ENCODE results near the gene MCCC1. TPM values are rescaled to one million over a fixed set of nuclear protein-coding genes. Genes with fewer than 3 reads are reported as not detected.
A peak's percentile ranks its signal among the peaks of the same experiment; 100 is the strongest.

The MCCC1 gene
- 19.8 and 37.4 TPM in 2 replicates for total RNA-seq (2014; rRNA removed; shearing (Covaris generic); ENCODE audit: low replicate concordance)

DNA sequence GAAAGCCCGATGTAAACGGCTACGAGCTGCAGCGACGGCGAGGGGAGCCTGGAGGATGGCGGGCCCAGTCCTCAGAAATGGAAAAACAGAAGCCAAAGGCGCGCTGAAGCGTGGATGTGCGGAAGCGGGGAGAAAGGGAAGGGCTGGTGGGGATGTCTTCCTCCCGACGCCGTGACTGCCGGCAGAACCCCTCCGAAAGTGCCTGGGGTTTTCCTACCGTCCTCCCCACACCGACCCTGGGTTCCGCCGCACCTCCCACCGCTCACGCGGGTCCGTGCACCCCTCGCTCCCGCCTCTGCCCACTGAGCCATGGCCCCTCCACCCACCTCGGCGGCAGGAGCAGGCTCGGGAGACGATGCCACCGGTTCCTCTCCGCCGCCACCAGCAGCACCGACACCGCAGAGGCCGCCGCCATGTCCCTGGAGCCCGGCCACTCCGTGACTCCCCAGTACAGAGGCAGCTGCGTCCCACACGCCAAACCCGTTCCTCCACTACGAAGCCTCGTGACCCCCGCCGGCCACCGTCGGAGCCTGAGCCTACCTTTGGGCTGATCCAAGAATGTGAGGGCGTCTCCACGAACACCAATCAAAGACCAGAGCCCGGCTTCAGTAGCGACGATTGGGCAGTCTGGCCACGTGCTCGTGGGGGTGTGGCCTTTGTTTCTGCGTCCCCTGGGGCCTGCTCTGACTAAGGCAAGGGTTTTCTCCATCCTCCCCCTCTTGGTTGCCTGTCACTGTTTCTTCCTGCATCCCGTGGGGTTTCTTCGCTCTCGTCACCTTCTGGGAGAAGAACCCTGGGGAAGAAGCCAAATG lies at the start of gene MCCC1:
TSS of gene MCCC1 (minus strand) at position 471 of the 812 bp plus-strand sequence. CDS start at position 415, 56 bp downstream.
- H3K9me3 ChIP-seq = no peaks in the 10 kb centered on the region
- H3K27me3 ChIP-seq = no peaks in the 10 kb centered on the region
- peak; percentile 99 for DNase-seq

DNA sequence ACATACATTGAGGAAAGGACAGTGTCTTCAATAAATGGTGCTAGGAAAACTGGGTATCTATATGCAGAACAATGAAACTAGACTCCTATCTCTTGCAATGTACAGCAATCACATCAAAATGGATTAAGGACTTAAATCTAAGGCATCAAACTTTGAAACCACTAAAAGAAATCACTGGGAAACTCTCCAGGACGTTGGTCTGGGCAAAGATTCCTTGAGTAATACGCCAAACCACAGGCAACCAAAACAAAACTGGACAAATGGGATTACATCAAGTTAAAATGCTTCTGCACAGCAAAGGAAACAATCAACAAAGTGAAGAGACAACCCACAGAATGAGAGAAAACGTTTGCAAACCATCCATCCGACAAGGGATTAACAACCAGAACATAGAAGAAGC lies 48.8 kb upstream of the MCCC1 start:
- no peaks in the 10 kb centered on the region for H3K36me3 ChIP-seq
- H3K27me3 ChIP-seq = peaks cover 31% of the 10 kb centered on the region
- H3K4me3 ChIP-seq = no peak overlapping the region
- no peaks in the 10 kb centered on the region for H3K9me3 ChIP-seq
- DNase-seq = peak; percentile 59

More for the DNA sequence above, at the start of gene MCCC1:
- Histone ChIP-seq H3K4me3 (peak within 1 kb of the TSS; percentile 93), H3K36me3 (peaks cover 3% of the 10 kb centered on the region; the same call in 1 of the 2 replicates)

GRCh38 chr3:183144363-183144762 lies 45.1 kb upstream of the MCCC1 start:
- Histone ChIP-seq H3K36me3 (no peaks in the 10 kb centered on the region), H3K9me3 (no peaks in the 10 kb centered on the region), H3K4me3 (no peak overlapping the region), H3K27me3 (peaks cover 35% of the 10 kb centered on the region)
- DNase-seq = no peak

- Histone ChIP-seq H3K9me3 (no peaks in the 10 kb centered on the region), H3K36me3 (no peaks in the 10 kb centered on the region), H3K27me3 (peaks cover 35% of the 10 kb centered on the region), H3K4me3 (no peak overlapping the region)
- DNase-seq = no peak
Measured at GRCh38 chr3:183142199-183142598, 42.9 kb upstream of the MCCC1 start.

GRCh38 chr3:183134844-183135243 lies 35.5 kb upstream of the MCCC1 start:
- Histone ChIP-seq H3K9me3 (no peaks in the 10 kb centered on the region; the same call in 1 of the 2 replicates), H3K4me3 (no peak overlapping the region)

GRCh38 chr3:183132409-183132808 lies 33.1 kb upstream of the MCCC1 start:
- peaks cover 11% of the 10 kb centered on the region for H3K9me3 ChIP-seq
- no peak overlapping the region for H3K4me3 ChIP-seq
- no peaks in the 10 kb centered on the region for H3K36me3 ChIP-seq
- no peak for DNase-seq
- H3K27me3 ChIP-seq = peaks cover 18% of the 10 kb centered on the region

More at GRCh38 chr3:183134844-183135243, 35.5 kb upstream of the MCCC1 start:
- peaks cover 18% of the 10 kb centered on the region for H3K27me3 ChIP-seq
- H3K36me3 ChIP-seq = no peaks in the 10 kb centered on the region
- no peak for DNase-seq

GRCh38 chr3:183131735-183132134 lies 32.4 kb upstream of the MCCC1 start:
- Histone ChIP-seq H3K36me3 (no peaks in the 10 kb centered on the region), H3K4me3 (no peak overlapping the region), H3K27me3 (peaks cover 18% of the 10 kb centered on the region), H3K9me3 (peaks cover 11% of the 10 kb centered on the region)
- DNase-seq = no peak

DNA sequence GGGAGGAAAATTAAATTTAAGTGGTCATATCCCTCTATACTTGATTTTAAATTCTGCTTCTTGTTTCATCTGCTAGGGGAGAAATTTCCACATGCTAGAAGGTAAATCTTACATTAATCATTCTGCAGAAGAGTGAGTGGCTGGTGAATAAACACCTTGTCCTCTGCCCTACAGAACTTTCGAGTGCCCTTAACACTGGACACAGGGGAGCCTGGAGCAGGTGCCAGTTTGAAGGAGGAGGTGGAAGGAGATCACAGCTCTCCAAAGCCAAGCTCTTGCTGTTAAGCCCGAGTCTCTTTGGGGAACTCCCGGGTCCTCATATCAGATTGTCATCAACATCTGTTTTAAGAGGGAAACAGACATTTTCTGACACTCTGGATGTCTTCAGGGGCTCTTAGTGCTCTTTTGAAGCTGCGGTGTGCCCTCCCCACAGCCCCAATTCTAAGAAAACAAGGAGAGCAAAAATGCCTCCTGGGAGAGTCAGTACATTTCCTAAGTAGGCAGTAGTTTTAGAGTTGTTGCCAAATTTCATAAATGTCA lies 32.0 kb upstream of the MCCC1 start:
- H3K9me3 ChIP-seq = peaks cover 11% of the 10 kb centered on the region
- H3K4me3 ChIP-seq = no peak overlapping the region
- no peak for DNase-seq
- H3K27me3 ChIP-seq = peaks cover 18% of the 10 kb centered on the region
- H3K36me3 ChIP-seq = no peaks in the 10 kb centered on the region

GRCh38 chr3:183129243-183129642 lies 29.9 kb upstream of the MCCC1 start:
- H3K27me3 ChIP-seq = peaks cover 10% of the 10 kb centered on the region
- no peaks in the 10 kb centered on the region for H3K36me3 ChIP-seq
- H3K4me3 ChIP-seq = no peak overlapping the region
- no peak for DNase-seq
- H3K9me3 ChIP-seq = peaks cover 11% of the 10 kb centered on the region

GRCh38 chr3:183128709-183129108 lies 29.4 kb upstream of the MCCC1 start:
- no peak for DNase-seq
- no peaks in the 10 kb centered on the region for H3K36me3 ChIP-seq
- no peak overlapping the region for H3K4me3 ChIP-seq
- peaks cover 10% of the 10 kb centered on the region for H3K27me3 ChIP-seq
- H3K9me3 ChIP-seq = peaks cover 11% of the 10 kb centered on the region

GRCh38 chr3:183123891-183124290 lies 24.6 kb upstream of the MCCC1 start:
- DNase-seq = no peak
- Histone ChIP-seq H3K27me3 (no peaks in the 10 kb centered on the region; the same call in none of the 2 replicates), H3K36me3 (no peaks in the 10 kb centered on the region), H3K9me3 (peaks cover 1% of the 10 kb centered on the region; the same call in 1 of the 2 replicates), H3K4me3 (no peak overlapping the region)

- Histone ChIP-seq H3K9me3 (no peaks in the 10 kb centered on the region), H3K27me3 (peaks cover 3% of the 10 kb centered on the region), H3K36me3 (no peaks in the 10 kb centered on the region), H3K4me3 (no peak overlapping the region)
- DNase-seq = no peak
Measured at GRCh38 chr3:183122257-183122932, 23.1 kb upstream of the MCCC1 start.

DNA sequence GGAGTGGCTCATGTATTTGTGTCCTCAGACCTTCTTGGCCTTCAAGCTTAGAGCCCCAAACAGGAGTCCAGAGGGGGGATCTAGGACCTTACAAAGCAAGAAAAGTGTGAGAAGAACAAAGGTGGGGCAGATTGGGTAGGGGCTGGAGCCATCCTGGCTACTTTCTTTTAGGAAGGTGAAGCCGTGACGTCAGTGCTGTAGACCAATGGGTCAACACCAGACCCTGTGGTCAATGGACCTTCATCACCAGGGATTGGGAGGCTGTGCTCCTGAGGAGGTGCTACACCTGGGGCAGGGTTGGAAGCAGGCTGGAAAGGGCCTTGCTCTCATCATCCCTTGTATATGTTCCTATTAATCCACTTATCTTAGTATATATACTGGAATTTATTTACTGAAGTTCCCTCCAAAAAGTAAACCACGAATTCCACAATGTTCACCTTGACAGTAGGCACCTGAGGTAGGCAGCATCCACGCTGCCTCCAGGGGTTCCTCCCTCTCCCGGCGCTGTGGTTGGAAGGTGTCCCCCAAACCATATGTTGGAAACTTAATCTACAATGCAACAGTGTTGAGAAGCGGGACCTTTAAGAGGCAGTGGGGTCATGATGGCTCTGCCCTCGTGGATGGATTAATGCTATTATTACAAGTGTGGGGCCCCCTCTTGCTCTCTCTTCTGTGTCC lies 21.4 kb upstream of the MCCC1 start:
- Histone ChIP-seq H3K27me3 (peaks cover 11% of the 10 kb centered on the region), H3K4me3 (no peak overlapping the region), H3K36me3 (no peaks in the 10 kb centered on the region), H3K9me3 (no peaks in the 10 kb centered on the region)
- DNase-seq = no peak

DNA sequence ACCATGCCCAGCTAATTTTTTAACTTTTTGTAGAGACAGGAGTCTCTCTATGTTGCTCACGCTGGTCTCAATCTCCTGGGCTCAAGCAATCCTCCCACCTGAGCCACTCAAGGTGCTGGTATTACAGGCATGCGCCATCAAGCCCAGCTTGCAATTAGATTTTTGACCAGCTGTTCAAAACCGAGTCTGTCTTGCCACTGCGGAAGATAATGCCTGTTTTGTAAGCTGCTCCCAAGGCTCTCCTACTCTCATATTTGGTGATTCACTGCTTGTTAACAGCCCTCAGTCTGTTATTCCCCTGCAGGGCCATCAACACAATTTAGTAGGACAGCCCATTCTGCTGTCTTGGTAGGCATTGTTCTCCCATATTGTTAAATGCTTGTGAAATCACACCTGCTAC lies 17.8 kb upstream of the MCCC1 start:
- Histone ChIP-seq H3K36me3 (no peaks in the 10 kb centered on the region), H3K27me3 (peaks cover 21% of the 10 kb centered on the region), H3K9me3 (no peaks in the 10 kb centered on the region), H3K4me3 (no peak overlapping the region)
- no peak for DNase-seq

DNA sequence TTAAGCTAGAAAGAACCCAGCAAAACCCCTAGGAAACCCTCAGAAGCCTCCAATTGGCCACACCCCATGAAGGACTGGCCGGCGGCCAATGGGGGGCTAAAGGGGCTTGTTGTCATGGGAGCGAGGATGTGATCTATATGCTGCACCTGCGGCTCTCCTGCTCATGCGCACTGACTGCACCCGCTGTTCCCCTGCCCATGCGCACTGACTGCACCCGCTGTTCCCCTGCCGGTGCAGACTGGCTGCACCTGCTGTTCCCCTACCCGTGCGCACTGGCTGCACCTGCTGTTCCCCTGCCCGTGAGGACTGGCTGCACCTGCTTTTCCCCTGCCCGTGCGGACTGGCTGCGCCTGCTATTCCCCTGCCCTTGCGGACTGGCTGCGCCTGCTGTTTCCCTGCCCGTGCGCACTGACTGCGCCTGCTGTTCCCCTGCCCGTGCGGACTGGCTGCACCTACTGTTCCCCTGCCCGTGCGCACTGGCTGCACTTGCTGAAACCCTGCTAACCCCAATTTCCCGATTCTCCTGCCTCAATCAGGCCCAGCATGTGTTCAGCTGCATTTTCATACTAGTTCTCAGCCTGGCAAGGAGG lies 16.8 kb upstream of the MCCC1 start:
- no peak for DNase-seq
- peaks cover 21% of the 10 kb centered on the region for H3K27me3 ChIP-seq
- no peaks in the 10 kb centered on the region for H3K36me3 ChIP-seq
- H3K9me3 ChIP-seq = no peaks in the 10 kb centered on the region
- no peak overlapping the region for H3K4me3 ChIP-seq

GRCh38 chr3:183114384-183115178 lies 15.3 kb upstream of the MCCC1 start:
- H3K27me3 ChIP-seq = peaks cover 21% of the 10 kb centered on the region
- peaks cover 5% of the 10 kb centered on the region for H3K9me3 ChIP-seq
- DNase-seq = no peak
- no peak overlapping the region for H3K4me3 ChIP-seq
- no peaks in the 10 kb centered on the region for H3K36me3 ChIP-seq
